ENCODE results near the gene EME2.
A peak's percentile ranks its signal among the peaks of the same experiment; 100 is the strongest.

Gene EME2

DNA sequence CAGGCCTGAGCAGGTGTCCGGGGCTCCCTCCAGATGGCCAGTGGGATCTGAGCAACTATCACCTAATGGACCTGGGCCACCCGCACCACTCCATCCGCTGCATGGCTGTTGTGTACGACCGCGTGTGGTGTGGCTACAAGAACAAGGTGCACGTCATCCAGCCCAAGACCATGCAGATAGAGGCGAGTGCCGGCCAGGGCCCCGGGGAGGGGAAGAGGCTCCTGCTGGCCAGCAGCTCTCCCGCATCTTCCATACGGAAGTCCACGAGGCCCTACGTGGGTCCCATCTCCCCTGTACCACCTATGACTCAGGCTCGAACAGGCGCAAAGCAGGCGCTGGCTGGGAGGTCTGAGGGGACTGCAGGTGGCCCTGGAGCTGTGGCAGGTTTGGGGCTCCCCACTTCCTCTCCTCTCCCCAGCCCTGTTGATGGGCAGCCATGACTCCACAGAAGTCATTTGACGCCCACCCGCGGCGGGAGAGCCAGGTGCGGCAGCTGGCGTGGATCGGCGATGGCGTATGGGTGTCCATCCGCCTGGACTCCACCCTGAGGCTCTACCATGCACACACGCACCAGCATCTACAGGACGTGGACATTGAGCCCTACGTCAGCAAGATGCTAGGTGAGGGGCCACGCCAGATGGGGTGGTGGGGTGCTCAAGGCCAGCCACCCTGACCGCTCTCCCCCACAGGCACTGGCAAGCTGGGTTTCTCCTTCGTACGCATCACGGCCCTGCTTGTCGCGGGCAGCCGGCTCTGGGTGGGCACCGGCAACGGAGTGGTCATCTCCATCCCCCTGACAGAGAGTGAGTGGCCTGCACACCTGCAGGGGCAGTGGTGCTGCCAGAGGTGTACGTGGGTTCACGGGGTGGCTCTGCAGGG is 5.3 kb upstream of the EME2 start:
- no peak for DNase-seq (ENCODE audit: low spot score)

DNA sequence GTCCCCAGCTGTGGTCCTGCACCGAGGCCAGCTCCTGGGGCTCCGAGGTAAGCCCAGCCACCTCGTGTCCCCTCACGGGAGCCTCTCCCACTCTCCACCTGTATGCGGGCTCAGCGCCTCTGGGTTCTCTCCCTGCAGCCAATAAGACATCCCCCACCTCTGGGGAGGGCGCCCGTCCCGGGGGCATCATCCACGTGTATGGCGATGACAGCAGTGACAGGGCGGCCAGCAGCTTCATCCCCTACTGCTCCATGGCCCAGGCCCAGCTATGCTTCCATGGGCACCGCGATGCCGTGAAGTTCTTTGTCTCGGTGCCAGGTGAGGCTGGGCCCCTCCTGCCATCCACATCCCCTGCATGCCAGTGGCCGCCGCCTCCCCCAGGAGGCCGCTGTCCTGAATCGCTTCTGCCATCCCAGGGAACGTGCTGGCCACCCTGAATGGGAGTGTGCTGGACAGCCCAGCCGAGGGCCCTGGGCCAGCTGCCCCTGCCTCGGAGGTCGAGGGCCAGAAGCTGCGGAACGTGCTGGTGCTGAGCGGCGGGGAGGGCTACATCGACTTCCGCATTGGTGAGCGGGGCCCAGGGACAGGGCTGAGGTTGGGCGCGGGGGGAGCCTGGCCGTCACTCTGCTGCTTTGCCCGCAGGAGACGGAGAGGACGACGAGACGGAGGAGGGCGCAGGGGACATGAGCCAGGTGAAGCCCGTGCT is 4.4 kb upstream of the EME2 start:
- DNase-seq (ENCODE audit: low spot score) = no peak

DNA sequence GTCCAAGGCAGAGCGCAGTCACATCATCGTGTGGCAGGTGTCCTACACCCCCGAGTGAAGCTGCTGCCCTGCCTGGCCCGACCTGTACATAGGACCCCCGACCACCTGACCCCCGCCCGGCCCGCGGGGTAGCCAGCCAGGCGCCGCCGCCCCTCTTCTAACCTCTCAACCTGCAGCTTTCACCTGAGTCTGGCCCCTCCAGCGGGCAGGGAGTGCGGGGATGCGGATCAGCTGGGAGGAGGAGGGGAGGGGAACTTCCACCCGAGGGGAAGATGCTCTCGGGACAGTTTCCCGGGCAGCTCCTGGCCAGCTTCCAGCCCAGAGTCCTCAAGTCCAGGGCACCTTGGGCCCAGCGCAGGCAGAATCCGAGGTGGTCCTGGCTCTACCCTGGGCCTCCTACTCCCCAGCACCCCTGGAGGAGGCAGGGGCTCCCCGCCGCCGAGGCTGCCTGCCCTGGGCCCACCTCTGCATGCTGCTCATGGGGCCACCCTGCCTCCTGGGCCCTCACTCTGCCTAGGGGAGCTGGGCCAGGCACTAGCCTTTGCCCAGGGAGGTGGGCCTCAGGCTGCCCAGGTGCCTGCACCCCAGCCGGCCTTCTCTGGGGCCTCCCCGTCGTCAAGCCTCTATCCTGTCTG is 3.7 kb upstream of the EME2 start:
- DNase-seq (ENCODE audit: low spot score) = no peak

DNA sequence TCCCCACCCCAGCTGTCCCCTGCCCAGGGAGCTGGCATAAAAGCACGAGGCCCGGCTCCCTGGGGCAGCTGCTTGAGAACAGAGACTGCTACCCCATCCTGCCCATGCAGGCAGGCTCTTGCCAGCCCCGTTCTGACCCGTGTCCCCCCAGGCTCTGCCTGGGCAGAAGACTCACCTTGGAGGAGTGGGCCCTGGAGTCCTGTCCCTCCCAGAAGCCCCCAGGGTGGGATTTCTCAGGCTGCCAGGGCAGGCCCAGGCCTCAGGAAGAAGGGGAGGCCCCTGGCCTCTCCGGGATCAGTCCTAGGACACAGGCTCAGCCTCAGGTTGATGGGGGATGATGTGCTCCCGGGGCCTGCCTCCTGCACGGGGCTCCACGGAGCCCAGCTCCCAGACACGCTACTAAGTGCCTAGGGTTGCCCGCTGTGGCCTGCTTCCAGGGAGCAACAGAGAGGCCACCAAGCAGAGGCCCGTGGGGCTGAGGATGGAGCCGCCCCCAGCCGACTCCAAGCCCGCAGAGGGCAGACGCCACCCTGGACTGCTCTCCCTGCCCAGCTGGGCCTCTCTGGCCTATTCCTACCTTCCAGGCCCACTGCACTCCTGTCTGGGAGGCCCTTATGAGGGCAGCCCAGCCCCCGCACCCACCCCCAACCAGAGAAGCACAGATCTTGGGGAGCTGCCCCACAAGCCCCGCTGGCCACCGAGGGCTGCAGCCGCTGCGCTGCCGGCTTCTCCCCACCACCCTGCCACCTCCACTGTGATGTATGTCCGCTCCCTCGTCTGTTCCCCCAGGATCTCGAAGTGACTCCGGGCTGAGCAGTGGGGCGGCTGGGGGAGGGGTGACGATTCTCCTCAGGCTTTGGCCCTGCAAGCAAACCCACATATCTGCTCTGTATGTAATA is 3.0 kb upstream of the EME2 start:
- DNase-seq (ENCODE audit: low spot score) = no peak

DNA sequence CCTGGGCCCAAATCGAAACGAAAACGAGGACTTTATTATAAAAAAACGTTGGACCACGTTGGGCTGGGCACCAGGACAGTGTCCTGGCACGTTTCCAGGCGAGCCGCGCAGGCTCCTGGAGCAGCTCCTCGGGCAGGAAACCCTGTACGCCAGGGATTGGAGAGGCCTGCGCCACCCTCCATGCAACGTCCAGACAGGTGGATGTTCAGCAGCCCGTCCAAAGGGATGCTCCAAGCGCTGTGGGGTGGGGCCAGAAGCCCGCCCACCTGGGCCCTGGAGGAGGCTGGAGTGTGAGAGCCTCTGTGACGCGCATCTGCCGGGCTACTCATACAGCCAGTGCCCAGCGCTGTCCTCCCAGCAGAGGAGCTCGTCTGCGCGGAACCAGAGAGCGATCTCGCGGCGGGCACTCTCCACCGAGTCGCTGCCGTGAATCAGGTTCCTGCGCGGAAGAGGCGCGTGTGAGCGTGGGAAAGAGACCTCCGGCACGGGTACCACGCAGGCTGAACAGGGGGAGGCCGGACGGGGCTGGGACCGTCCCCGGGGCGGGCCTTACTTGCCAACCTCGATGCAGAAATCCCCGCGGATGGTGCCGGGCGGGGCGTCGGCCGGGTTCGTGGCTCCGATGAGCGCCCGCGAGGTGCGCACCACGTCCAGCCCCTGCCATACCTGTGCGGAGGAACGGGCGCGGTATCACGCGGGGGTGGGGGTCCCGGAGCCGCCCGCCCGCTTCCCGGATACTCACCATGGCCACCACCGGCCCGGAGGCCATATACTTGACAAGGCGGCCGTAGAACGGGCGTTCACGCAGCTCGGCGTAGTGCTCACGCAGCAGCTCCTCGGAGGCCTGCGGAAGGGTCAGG is 2.1 kb upstream of the EME2 start:
- DNase-seq (ENCODE audit: low spot score) = peak; percentile 37

DNA sequence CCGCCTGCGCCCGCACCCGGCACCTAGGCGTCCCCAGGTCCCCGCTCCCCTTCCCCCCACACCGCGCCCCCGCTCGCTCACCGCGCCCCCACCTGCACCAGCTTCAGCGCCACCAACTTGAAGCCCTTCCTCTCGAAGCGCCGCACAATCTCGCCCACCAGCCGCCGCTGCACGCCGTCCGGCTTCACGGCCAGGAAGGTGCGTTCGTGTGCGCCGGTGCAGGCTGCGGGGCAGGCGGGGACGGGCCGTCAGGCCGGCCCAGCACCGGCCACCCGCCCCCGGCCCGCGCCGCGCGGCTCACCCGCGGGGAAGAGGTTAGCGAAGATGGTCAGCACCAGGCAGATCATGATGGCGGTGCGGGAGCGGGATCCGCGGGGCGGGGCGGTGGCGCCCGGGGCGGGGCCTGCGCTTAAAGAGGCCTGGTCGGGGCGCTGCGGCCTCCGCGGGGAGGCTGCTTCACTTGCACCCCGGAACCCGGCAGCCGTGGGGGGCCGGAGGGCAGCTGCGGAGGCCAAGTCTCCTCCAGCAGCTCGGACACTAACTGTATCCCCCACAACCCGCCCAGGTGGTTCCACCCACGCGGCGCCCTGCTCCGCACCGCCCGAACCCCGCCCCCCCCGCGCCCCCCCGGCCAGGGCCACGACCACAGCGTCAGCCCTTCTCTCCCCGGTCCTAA is 1.3 kb upstream of the EME2 start, which contains the start of gene NME3:
TSS of gene NME3 (minus strand) at position 356 of the 676 bp plus-strand sequence. CDS start at position 347, 9 bp downstream.
- DNase-seq (ENCODE audit: low spot score) = peak; percentile 43

DNA sequence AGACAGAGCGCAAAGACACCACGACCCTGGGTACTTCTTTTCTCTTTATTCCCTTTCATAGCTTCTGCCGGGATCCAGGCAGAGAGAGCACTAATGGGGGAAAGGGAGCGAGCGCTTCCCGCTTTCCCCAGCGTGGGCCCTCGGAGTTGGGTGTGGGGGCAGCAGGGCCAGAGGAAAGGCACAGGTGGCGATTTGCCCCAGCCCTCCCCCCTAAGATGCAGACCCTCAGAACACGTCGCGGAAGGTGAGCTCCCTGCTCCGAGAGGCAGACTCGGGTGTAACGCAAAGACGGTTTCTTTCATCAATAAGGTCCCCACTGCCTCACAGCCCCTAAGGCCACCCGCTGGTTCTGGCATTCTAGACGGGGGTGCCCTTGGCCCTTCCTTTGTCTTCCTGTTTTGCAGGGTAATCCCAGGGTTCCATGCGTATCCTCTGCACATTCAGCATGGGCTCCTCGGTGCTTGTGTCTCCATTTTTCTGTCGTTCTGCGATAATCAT is 697 bp upstream of the EME2 start:
- DNase-seq (ENCODE audit: low spot score) = no peak

DNA sequence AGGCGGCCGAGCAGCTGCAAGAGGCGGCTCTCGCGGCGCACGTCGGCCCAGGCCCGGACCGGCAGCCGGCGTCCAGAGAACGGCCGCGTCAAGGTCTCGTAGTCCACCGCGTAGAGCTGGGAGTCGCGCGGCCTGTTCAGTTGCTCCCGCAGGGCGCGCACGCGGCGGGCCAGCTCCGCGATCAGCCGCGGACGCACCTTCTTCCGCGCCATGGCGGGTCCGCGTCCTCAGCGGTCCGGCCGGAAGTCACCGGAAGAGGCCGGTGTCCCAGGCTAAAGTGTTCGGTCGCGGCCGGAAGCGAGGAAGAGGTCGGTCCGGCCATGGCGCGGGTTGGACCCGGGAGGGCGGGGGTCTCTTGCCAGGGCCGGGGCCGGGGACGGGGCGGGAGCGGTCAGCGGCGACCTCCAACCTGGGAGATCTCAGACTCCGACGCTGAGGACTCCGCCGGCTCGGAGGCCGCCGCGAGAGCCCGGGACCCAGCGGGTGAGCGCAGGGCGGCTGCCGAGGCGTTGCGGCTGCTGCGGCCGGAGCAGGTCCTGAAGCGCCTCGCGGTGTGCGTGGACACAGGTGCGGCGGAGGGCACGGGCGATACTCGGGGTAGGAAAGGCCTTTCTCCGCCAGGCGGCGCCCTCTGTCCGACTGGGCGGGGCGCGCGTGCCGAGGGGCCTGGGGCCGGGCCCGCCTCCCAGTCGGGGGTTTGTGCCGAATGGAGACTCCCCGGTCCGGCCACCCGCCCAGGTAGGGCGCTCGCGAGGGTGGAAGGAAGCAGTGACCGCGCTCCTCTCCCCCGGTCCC is 495 bp downstream of the EME2 start, which contains the start of gene MRPS34:
TSS of gene MRPS34 (minus strand) at position 227 of the 795 bp plus-strand sequence. CDS start at position 212, 15 bp downstream.
- DNase-seq (ENCODE audit: low spot score) = peak; percentile 63

DNA sequence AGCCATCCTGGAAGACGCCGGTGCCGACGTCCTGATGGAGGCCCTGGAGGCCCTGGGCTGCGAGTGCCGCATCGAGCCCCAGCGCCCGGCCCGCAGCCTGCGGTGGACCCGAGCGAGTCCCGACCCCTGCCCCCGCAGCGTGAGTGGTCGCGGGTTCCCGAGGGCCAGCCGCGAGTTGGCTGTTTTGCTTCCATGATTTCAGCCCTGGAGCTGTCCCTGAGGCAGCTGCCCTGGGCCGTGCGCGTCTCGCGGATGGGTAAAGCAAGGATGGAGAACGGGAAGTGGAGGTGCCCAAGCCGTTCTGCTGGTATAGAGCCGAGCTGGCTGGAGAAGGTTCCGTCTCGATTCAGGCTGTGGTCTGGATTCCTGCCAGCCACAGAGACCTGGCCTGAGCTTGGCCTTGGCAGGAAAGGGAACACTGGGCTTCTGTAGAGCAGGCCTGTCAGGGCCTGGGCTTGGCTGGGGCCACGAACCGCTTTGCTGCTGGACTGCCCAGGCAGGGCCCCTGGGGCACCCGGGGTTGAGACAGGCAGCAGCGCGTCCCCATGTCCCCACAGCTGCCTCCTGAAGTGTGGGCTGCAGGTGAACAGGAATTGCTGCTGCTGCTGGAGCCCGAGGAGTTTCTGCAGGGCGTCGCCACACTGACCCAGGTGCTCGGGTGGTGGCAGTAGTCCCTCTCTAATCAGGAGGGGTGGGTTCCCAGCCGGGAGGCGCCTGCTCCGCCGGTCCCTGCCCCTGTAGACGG is 1.3 kb downstream of the EME2 start:
- no peak for DNase-seq (ENCODE audit: low spot score)

DNA sequence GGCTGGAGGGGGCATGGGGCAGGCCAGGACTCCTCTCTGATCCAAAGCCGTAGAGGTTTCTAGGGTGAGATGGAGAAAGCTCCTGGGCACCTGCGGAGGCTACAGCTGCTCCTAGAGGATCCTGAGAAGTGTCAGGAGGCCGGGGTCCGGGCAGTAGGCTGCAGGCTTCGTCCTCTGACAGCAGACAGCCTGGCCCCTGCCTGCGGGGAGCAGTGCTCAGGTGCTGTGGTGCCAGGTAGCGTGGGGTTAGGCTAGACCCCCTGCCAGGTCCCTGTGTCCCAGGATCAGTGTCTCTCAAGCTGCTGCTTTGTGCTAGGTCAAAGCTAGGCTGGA is 1.8 kb downstream of the EME2 start:
- no peak for DNase-seq (ENCODE audit: low spot score)

DNA sequence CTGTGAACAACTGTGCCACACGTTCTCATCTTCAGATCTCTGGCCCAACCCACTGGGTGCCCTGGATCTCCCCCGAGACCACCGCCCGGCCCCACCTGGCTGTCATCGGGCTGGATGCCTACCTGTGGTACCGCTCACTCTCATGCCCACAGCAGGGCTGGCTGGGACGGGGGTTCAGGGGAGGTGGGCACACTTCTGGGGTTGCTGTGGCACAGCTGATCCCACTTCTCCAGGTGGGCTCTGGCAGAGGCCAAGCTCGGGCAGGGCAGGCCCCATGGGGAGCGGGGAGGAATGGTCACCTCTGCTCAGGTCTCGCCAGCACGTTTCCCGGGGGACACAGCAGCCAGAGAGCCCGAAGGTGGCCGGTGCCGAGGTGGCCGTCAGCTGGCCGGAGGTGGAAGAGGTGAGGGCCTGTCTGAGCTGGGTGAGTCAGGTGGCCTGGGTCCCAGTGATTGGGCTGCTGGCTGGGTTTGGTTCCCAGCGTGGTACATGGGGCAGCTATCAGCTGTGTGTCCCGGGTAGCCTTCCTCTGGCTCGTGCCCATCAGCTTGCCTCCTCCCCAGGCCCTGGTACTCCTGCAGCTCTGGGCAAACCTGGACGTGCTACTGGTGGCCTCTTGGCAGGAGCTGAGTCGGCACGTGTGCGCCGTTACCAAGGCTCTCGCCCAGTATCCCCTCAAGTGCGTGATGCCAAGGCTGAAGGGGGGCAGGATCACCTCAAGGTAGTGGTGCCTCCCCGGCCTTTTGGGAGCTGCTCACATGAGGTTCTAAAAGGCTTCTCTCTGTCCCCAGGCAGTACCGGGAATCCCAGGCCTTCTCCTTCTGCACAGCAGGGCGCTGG is 2.6 kb downstream of the EME2 start:
- no peak for DNase-seq (ENCODE audit: low spot score)

DNA sequence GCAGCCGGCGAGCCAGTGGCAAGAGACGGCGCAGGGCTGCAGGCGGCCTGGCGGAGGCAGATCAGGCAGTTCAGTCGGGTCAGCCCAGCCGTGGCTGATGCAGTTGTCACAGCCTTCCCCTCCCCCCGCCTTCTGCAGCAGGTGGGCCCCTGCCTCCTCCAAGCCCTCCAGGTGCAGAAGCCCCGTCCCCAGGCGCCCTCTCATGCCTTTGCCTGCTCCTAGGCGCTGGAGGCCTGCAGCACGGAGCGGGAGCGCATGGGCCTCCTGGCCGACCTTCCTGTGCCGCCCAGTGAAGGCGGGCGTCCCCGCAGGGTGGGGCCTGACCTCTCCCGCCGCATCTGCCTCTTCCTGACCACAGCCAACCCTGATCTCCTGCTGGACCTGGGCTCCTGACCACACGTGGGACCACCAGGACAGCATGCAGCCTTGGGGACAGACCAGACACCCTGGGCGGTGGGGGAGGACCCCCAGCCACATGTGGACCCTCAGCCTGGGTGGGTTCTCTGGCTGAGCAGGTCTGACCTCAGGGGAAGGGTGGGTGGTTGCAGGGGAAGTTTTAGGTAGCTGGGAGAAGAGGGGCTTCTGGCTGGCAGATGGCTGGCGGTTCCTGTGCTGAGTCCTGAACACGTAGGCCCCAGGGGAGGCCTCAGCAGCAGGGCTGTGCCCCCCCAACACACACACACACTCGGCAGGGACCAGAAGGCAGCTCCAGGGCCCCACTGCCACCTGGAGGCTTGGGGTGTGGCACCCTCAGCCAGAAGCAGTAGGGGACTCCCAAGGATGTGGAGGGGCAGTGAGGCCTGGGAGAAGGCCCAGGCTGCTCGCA is 3.4 kb downstream of the EME2 start:
- no peak for DNase-seq (ENCODE audit: low spot score)

DNA sequence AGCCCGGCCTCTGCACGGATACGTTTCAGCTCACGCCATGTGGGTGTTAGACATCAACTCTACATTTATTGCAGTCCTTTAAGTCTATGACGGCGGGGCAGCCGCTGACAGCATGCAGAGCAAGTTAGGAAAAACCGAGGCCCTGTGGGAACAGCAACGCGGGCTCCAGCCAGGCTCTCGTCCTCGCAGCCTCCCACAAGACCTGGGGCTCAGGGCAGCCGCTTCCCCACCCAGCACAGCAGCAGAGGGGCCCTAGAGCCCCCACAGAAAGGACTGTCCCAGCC is 4.0 kb downstream of the EME2 start:
- no peak for DNase-seq (ENCODE audit: low spot score)

DNA sequence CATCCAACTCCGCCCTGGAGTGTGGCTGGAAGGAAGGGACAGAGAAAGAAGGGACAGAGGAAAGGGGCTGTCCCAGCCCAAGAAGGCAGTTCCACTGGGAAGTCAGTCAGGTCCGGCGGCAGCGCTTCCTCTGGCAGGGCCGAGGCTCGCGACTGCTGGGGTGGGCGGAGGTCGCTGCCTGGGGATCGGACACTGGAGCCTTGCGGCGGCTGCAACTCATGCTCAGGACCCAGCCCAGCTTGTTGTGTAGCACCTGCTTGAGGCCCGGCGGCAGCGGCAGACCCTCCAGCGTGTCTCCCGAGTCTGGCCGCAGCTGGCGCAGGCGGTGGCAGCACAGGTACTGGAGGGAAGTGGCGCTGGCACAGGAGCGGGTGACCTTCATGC is 4.4 kb downstream of the EME2 start:
- no peak for DNase-seq (ENCODE audit: low spot score)

DNA sequence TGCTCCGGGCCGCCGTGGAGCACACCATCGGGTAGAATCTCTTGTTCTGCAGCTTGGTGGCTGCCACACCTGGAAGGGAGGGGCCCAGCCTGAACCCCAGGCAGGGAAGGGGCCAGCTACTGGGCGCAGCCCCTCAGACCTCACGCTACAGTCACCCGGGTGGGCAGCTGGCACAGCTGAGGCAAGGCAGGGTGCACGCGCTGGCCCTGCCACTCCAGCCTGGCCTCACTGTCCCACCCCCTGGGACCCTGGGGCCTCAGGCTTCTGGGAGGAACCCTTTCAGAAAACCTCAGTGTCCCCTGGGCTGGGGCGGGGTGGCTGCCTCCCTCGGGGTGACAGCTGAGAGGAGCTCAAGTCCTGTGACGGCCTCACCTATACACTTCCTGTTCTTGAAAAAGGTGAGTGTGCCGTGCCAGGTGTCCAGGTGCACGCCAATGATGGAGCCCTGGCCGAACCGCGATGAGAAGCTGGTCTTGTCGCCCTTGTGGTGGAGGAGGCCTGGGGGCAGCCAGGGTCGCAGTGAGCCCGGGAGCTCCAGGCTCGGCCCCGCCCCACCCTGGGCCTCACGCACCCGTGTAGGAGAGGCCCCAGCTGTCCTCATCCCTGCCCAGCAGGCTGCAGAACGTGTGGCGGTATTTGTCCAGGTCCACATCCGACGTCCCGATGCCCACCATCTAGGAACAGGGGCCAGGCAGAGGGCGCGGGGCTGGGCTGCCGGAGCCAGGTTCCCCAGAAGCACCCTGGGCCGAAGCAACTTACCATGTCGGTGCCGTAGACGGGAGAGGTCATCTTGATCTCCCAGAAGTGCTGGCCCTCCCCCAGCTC is 5.0 kb downstream of the EME2 start:
- DNase-seq (ENCODE audit: low spot score) = no peak
